Right lobe of liver (tissue), 4 donors: ENCODE measurements around the gene OR6B1.

ENCODE experiments used
- CTCF ChIP-seq, 4 donors: fragments of 200-600 bp in 3 of 4; fragments of 450-650 bp in 1 of 4; IDR thresholded peaks; one replicate each; pipeline versions ENCODE4 v1.5.1 to v1.8.0; 2016 to 2022; ENCODE audit warnings: antibody characterized with exemption in 4 of 4, mild to moderate bottlenecking in 2 of 4
- POLR2A ChIP-seq: fragments of 450-650 bp; IDR thresholded peaks from one replicate; pipeline ENCODE4 v1.6.1; 2017; ENCODE audit warnings: antibody characterized with exemption, mild to moderate bottlenecking
- donor health status: DM: no; HTN: no; CAD: no.
- donor health status: DM: no; HTN: no; CAD: no.
- donor health status: DM: no; HTN: yes; CAD: no.

- no peak for TF ChIP-seq CTCF (IDR thresholded peaks at IDR 0.05)
- no peak for TF ChIP-seq POLR2A
Measured at GRCh38 chr7:143960813-143961610, 39.1 kb upstream of the OR6B1 start.
